ENCODE measurements around the gene PCCA. TPM values are rescaled to one million over a fixed set of nuclear protein-coding genes. Genes with fewer than 3 reads are reported as not detected.
"Not testable (repeated sequence)": the region's sequence is repeated elsewhere in the genome, so short reads cannot be mapped to it uniquely, and the experiment has no call there.

PCCA gene
- total RNA-seq, 1 donor from 2014 or later: 65.6 TPM

- ATAC-seq (ENCODE audit: poor library complexity) (no peak), DNase-seq (no peak)
- intact Hi-C loops (cut with DNase I): no loop called here
These were observed 184.2 kb downstream of the PCCA start for GRCh38 chr13:100273138-100273537.

- intact Hi-C loops (cut with DNase I): no loop called here
- DNase-seq (no peak), ATAC-seq (ENCODE audit: poor library complexity) (no peak)
These were observed 184.7 kb downstream of the PCCA start for GRCh38 chr13:100273552-100273951.

GRCh38 chr13:100274942-100275506, 186.1 kb downstream of the PCCA start:
- ATAC-seq (ENCODE audit: poor library complexity) (no peak), DNase-seq (no peak)
- intact Hi-C loops (cut with DNase I): no loop called here

- DNase-seq (no peak), ATAC-seq (ENCODE audit: poor library complexity) (no peak)
- intact Hi-C loops (cut with DNase I): no loop called here
These were observed 186.9 kb downstream of the PCCA start for GRCh38 chr13:100275746-100276145.

GRCh38 chr13:100280681-100281080, 191.8 kb downstream of the PCCA start:
- DNase-seq: no peak
- intact Hi-C loops (cut with DNase I): no loop called here
- no peak for ATAC-seq (ENCODE audit: poor library complexity)

GRCh38 chr13:100282306-100282705, 193.4 kb downstream of the PCCA start:
- ATAC-seq (ENCODE audit: poor library complexity); intact Hi-C loops (cut with DNase I); DNase-seq: not testable (repeated sequence)

- no peak for DNase-seq
- ATAC-seq (ENCODE audit: poor library complexity): no peak
- intact Hi-C loops (cut with DNase I): no loop called here
These were observed 201.4 kb downstream of the PCCA start for GRCh38 chr13:100290165-100290801.

- intact Hi-C loops (cut with DNase I): no loop called here
- ATAC-seq (ENCODE audit: poor library complexity) (no peak), DNase-seq (no peak)
These were observed 202.7 kb downstream of the PCCA start for GRCh38 chr13:100291624-100292023.

- intact Hi-C loops (cut with DNase I): no loop called here
- ATAC-seq (ENCODE audit: poor library complexity) (peak; percentile 46), DNase-seq (no peak)
These were observed 208.5 kb downstream of the PCCA start for GRCh38 chr13:100297413-100297812.

GRCh38 chr13:100298116-100298681, 209.3 kb downstream of the PCCA start:
- intact Hi-C loops (cut with DNase I): no loop called here
- DNase-seq (no peak), ATAC-seq (ENCODE audit: poor library complexity) (no peak)

- DNase-seq (no peak), ATAC-seq (ENCODE audit: poor library complexity) (no peak)
- intact Hi-C loops (cut with DNase I): no loop called here
These were observed 209.8 kb downstream of the PCCA start for GRCh38 chr13:100298691-100299090.

GRCh38 chr13:100300243-100300642, 211.3 kb downstream of the PCCA start:
- no peak for ATAC-seq (ENCODE audit: poor library complexity)
- no peak for DNase-seq
- intact Hi-C loops (cut with DNase I): no loop called here

GRCh38 chr13:100300708-100301107, 211.8 kb downstream of the PCCA start:
- ATAC-seq (ENCODE audit: poor library complexity): no peak
- intact Hi-C loops (cut with DNase I): no loop called here

GRCh38 chr13:100301418-100301817, 212.5 kb downstream of the PCCA start:
- DNase-seq: no peak
- ATAC-seq (ENCODE audit: poor library complexity): no peak
- intact Hi-C loops (cut with DNase I): no loop called here

More at GRCh38 chr13:100300708-100301107, 211.8 kb downstream of the PCCA start:
- DNase-seq: no peak

- ATAC-seq (ENCODE audit: poor library complexity): no peak
- intact Hi-C loops (cut with DNase I): no loop called here
- DNase-seq: no peak
These were observed 213.5 kb downstream of the PCCA start for GRCh38 chr13:100302391-100302790.

GRCh38 chr13:100304229-100304628, 215.3 kb downstream of the PCCA start:
- no peak for ATAC-seq (ENCODE audit: poor library complexity)

GRCh38 chr13:100305398-100305797, 216.5 kb downstream of the PCCA start:
- intact Hi-C loops (cut with DNase I): no loop called here
- no peak for ATAC-seq (ENCODE audit: poor library complexity)
- DNase-seq: no peak

More at GRCh38 chr13:100304229-100304628, 215.3 kb downstream of the PCCA start:
- intact Hi-C loops (cut with DNase I): no loop called here
- no peak for DNase-seq

- DNase-seq: no peak
- intact Hi-C loops (cut with DNase I): no loop called here
- no peak for ATAC-seq (ENCODE audit: poor library complexity)
These were observed 217.1 kb downstream of the PCCA start for GRCh38 chr13:100306030-100306429.

- intact Hi-C loops (cut with DNase I): no loop called here
- DNase-seq (no peak), ATAC-seq (ENCODE audit: poor library complexity) (no peak)
These were observed 217.6 kb downstream of the PCCA start for GRCh38 chr13:100306434-100306999.

Data from Right ventricle myocardium superior (tissue), 1 donor.